ENCODE results near the gene MORN1.
"Not testable (repeated sequence)": the region's sequence is repeated elsewhere in the genome, so short reads cannot be mapped to it uniquely, and the experiment has no call there.

Gene MORN1

GRCh38 chr1:2337081-2337480, 54.3 kb downstream of the MORN1 start:
- no peak for DNase-seq (ENCODE audit: low spot score)

- DNase-seq (ENCODE audit: low spot score), result no peak
Observed at GRCh38 chr1:2336499-2336898, 54.9 kb downstream of the MORN1 start.

- no peak for DNase-seq (ENCODE audit: low spot score)
Observed at GRCh38 chr1:2335721-2336455, 55.5 kb downstream of the MORN1 start.

- no peak for DNase-seq (ENCODE audit: low spot score)
Observed at GRCh38 chr1:2334883-2335534, 56.3 kb downstream of the MORN1 start.

- DNase-seq (ENCODE audit: low spot score), result no peak
Observed at GRCh38 chr1:2334366-2334765, 57.0 kb downstream of the MORN1 start.

- not testable (repeated sequence) for DNase-seq (ENCODE audit: low spot score)
Observed at GRCh38 chr1:2331580-2331979, 59.8 kb downstream of the MORN1 start.

GRCh38 chr1:2331200-2331544, 60.2 kb downstream of the MORN1 start:
- DNase-seq (ENCODE audit: low spot score), result no peak

- DNase-seq (ENCODE audit: low spot score), result no peak
Observed at GRCh38 chr1:2330519-2331199, 60.7 kb downstream of the MORN1 start.

GRCh38 chr1:2330035-2330434, 61.3 kb downstream of the MORN1 start:
- no peak for DNase-seq (ENCODE audit: low spot score)

GRCh38 chr1:2328676-2329455, 62.5 kb downstream of the MORN1 start:
- DNase-seq (ENCODE audit: low spot score), result no peak

- DNase-seq (ENCODE audit: low spot score), result no peak
Observed at GRCh38 chr1:2327841-2328240, 63.5 kb downstream of the MORN1 start.

- not testable (repeated sequence) for DNase-seq (ENCODE audit: low spot score)
Observed at GRCh38 chr1:2327162-2327561, 64.2 kb downstream of the MORN1 start.

GRCh38 chr1:2326524-2326923, 64.8 kb downstream of the MORN1 start:
- no peak for DNase-seq (ENCODE audit: low spot score)

GRCh38 chr1:2324553-2325366, 66.6 kb downstream of the MORN1 start:
- no peak for DNase-seq (ENCODE audit: low spot score)

- DNase-seq (ENCODE audit: low spot score), result no peak
Observed at GRCh38 chr1:2323451-2323974, 67.8 kb downstream of the MORN1 start.

- no peak for DNase-seq (ENCODE audit: low spot score)
Observed at GRCh38 chr1:2322581-2323211, 68.7 kb downstream of the MORN1 start.

- peak; percentile 85 for DNase-seq (ENCODE audit: low spot score)
Observed at GRCh38 chr1:2322065-2322571, 69.2 kb downstream of the MORN1 start.

- no peak for DNase-seq (ENCODE audit: low spot score)
Observed at GRCh38 chr1:2320760-2321667, 70.3 kb downstream of the MORN1 start.

GRCh38 chr1:2320006-2320405, 71.3 kb downstream of the MORN1 start:
- no peak for DNase-seq (ENCODE audit: low spot score)

- DNase-seq (ENCODE audit: low spot score), result no peak
Observed at GRCh38 chr1:2319291-2319690, 72.1 kb downstream of the MORN1 start.

Measured in iPS-NIHi11 (cell line).